ENCODE results near the gene PPIL6.

- TF ChIP-seq CTCF (IDR thresholded peaks at IDR 0.05) (no peak), POLR2A (IDR thresholded peaks at IDR 0.05) (no peak), EP300 (IDR thresholded peaks at IDR 0.05) (no peak)
Measured at GRCh38 chr6:109477184-109477583, 36.8 kb upstream of the PPIL6 start.

All from tibial nerve (tissue), 4 donors.